Mesenchymal stem cell (in vitro differentiated cells and primary cell): ENCODE results near the gene FAM229B.

ENCODE experiments used
- DNase-seq: peaks from one replicate; pipeline ENCODE4 v3.0.0-alpha.2; 2013
- H2AFZ ChIP-seq: one replicate; pipeline ENCODE4 v1.6.1; 2013; ENCODE audit warnings: low read depth, mild to moderate bottlenecking, control low read depth, inconsistent platforms, low read length, moderate library complexity
- H2AK5ac ChIP-seq: 2 replicates; pipeline ENCODE4 v1.6.1; 2013; ENCODE audit warnings: low read length, moderate library complexity, mild to moderate bottlenecking, inconsistent platforms; ENCODE audit not compliant: severe bottlenecking
- H2BK120ac ChIP-seq: one replicate; pipeline ENCODE4 v1.6.1; 2013; ENCODE audit warnings: low read depth, mild to moderate bottlenecking, inconsistent platforms, low read length, moderate library complexity
- H2BK12ac ChIP-seq, 2 experiments: one replicate each; pipeline ENCODE4 v1.6.1; 2013; ENCODE audit warnings: inconsistent platforms in 2 of 2, low read length in 2 of 2, mild to moderate bottlenecking in 2 of 2, moderate library complexity in 2 of 2, control low read depth in 1 of 2
- H2BK15ac ChIP-seq: one replicate; pipeline ENCODE4 v1.6.1; 2013; ENCODE audit warnings: mild to moderate bottlenecking, low read depth, inconsistent platforms; ENCODE audit not compliant: poor library complexity, severe bottlenecking
- H2BK5ac ChIP-seq: 2 replicates; pipeline ENCODE4 v1.6.1; 2013; ENCODE audit warnings: low read depth, mild to moderate bottlenecking, low read length, control low read depth, inconsistent platforms; ENCODE audit not compliant: poor library complexity, severe bottlenecking
- H3K14ac ChIP-seq, 2 experiments: one replicate each; pipeline ENCODE4 v1.6.1; 2013; ENCODE audit warnings: inconsistent platforms in 2 of 2, low read length in 2 of 2, control low read depth in 1 of 2, mild to moderate bottlenecking in 1 of 2, moderate library complexity in 1 of 2
- H3K18ac ChIP-seq, 2 experiments: one replicate each; pipeline ENCODE4 v1.6.1; 2013; ENCODE audit warnings: inconsistent platforms in 2 of 2, low read length in 2 of 2, control low read depth in 1 of 2, low read depth in 1 of 2, mild to moderate bottlenecking in 1 of 2
- H3K23ac ChIP-seq, 2 experiments: one replicate each; pipeline ENCODE4 v1.6.1; 2013; ENCODE audit warnings: inconsistent platforms in 2 of 2, low read length in 2 of 2, mild to moderate bottlenecking in 2 of 2, moderate library complexity in 2 of 2, control low read depth in 1 of 2
- H3K27ac ChIP-seq: 2 replicates; pipeline ENCODE4 v1.5.1; 2013; ENCODE audit warnings: mild to moderate bottlenecking, moderate library complexity, low read length, control low read depth, inconsistent platforms; ENCODE audit not compliant: poor library complexity, severe bottlenecking
- H3K27me3 ChIP-seq, 2 experiments: 2 replicates each; pipeline versions ENCODE4 v1.6.1 to v1.7.0; 2013; ENCODE audit warnings: low read length in 2 of 2, mild to moderate bottlenecking in 2 of 2, moderate library complexity in 2 of 2, control low read depth in 1 of 2, inconsistent platforms in 1 of 2; ENCODE audit not compliant: control insufficient read depth in 1 of 2, insufficient read depth in 1 of 2
- H3K36me3 ChIP-seq, 2 experiments: 2 replicates each; pipeline versions ENCODE4 v1.6.1 to v1.7.0; 2013; ENCODE audit warnings: low read length in 2 of 2, control low read depth in 1 of 2, inconsistent platforms in 1 of 2, low read depth in 1 of 2, mild to moderate bottlenecking in 1 of 2; ENCODE audit not compliant: insufficient read depth in 2 of 2, control insufficient read depth in 1 of 2
- H3K4ac ChIP-seq, 2 experiments: one replicate each; pipeline ENCODE4 v1.6.1; 2013; ENCODE audit warnings: inconsistent platforms in 2 of 2, low read length in 2 of 2, mild to moderate bottlenecking in 2 of 2, moderate library complexity in 2 of 2, control low read depth in 1 of 2, low read depth in 1 of 2
- H3K4me1 ChIP-seq: 2 replicates; pipeline ENCODE4 v1.6.1; 2013; ENCODE audit warnings: low read depth, low read length, control low read depth; ENCODE audit not compliant: control insufficient read depth, insufficient read depth
- H3K4me2 ChIP-seq: 2 replicates; pipeline ENCODE4 v1.6.1; 2013; ENCODE audit warnings: low read length, mild to moderate bottlenecking, inconsistent platforms; ENCODE audit not compliant: poor library complexity, severe bottlenecking
- H3K4me3 ChIP-seq, 2 experiments: 2 replicates each; pipeline versions ENCODE4 v1.5.1 to v1.7.0; 2013; ENCODE audit warnings: low read length in 2 of 2, mild to moderate bottlenecking in 2 of 2, control low read depth in 1 of 2, low read depth in 1 of 2; ENCODE audit not compliant: insufficient read depth in 1 of 2
- H3K79me1 ChIP-seq: replicated peaks from 2 replicates; pipeline ENCODE4 v1.6.1; 2013; ENCODE audit warnings: mild to moderate bottlenecking, control low read depth, low read length, inconsistent platforms; ENCODE audit not compliant: poor library complexity, severe bottlenecking
- H3K9ac ChIP-seq: 2 replicates; pipeline ENCODE4 v1.7.0; 2013; ENCODE audit warnings: mild to moderate bottlenecking, low read length, moderate library complexity
- H3K9me3 ChIP-seq: 2 replicates; pipeline ENCODE4 v1.7.0; 2013; ENCODE audit warnings: mild to moderate bottlenecking, low read length; ENCODE audit not compliant: control insufficient read depth
- H4K8ac ChIP-seq: one replicate; pipeline ENCODE4 v1.6.1; 2013; ENCODE audit warnings: inconsistent platforms, mild to moderate bottlenecking, low read length, moderate library complexity
- H4K91ac ChIP-seq: one replicate; pipeline ENCODE4 v1.6.1; 2013; ENCODE audit warnings: mild to moderate bottlenecking, low read length, inconsistent platforms
- WGBS: methylation state at CpG from one replicate; pipeline ENCODE4 v1.1.7; 2013; ENCODE audit warnings: mixed read lengths; 5-methylcytosine and 5-hydroxymethylcytosine counted together

Gene FAM229B

GRCh38 chr6:112117554-112117953 is 30.2 kb downstream of the FAM229B start:
- Histone ChIP-seq H4K8ac (no peak overlapping the region), H2BK5ac (no peak overlapping the region), H3K9me3 (no peaks in the 10 kb centered on the region), H3K4ac (no peak overlapping the region), H3K27ac (peak overlapping the region; percentile 8), H2BK120ac (no peak overlapping the region), H3K9ac (no peak overlapping the region), H2BK12ac (no peak overlapping the region), H2AFZ (no peak overlapping the region), H2AK5ac (no peak overlapping the region), H3K79me1 (no peaks in the 10 kb centered on the region), H2BK15ac (no peak overlapping the region), H3K14ac (no peak overlapping the region), H3K36me3 (peaks cover 0 to 100% of the 10 kb centered on the region in 2 experiments), H3K27me3 (no peaks in the 10 kb centered on the region), H3K4me3 (no peak overlapping the region), H3K4me1 (peaks cover 5% of the 10 kb centered on the region), H4K91ac (no peak overlapping the region), H3K18ac (peak overlapping the region in 1 of 2 experiments; percentile 4), H3K23ac (no peak overlapping the region), H3K4me2 (no peak overlapping the region)
- DNase-seq, result peak; percentile 24
- WGBS, result no CpG with 5 or more reads among the region's 1 CpG

GRCh38 chr6:112118034-112118433 is 30.6 kb downstream of the FAM229B start:
- H2BK15ac ChIP-seq, result no peak overlapping the region
- no peak overlapping the region for H3K4ac ChIP-seq
- no peak overlapping the region for H3K4me3 ChIP-seq
- no peaks in the 10 kb centered on the region for H3K27me3 ChIP-seq
- no peaks in the 10 kb centered on the region for H3K79me1 ChIP-seq
- no peak overlapping the region for H3K14ac ChIP-seq
- DNase-seq, result no peak
- no peak overlapping the region for H3K4me2 ChIP-seq
- no peak overlapping the region for H2AK5ac ChIP-seq
- H2BK12ac ChIP-seq, result no peak overlapping the region
- H3K4me1 ChIP-seq, result peaks cover 5% of the 10 kb centered on the region
- no peak overlapping the region for H2BK120ac ChIP-seq
- H3K36me3 ChIP-seq, result peaks cover 0 to 100% of the 10 kb centered on the region in 2 experiments
- no peak overlapping the region for H2BK5ac ChIP-seq
- H3K9me3 ChIP-seq, result no peaks in the 10 kb centered on the region
- H4K8ac ChIP-seq, result no peak overlapping the region
- H3K27ac ChIP-seq, result no peak overlapping the region
- no peak overlapping the region for H3K9ac ChIP-seq
- no peak overlapping the region for H3K18ac ChIP-seq
- no peak overlapping the region for H2AFZ ChIP-seq
- H3K23ac ChIP-seq, result no peak overlapping the region
- no peak overlapping the region for H4K91ac ChIP-seq

- Histone ChIP-seq H3K4me1 (no peaks in the 10 kb centered on the region), H3K4me2 (no peak overlapping the region), H3K27me3 (no peaks in the 10 kb centered on the region), H2BK5ac (no peak overlapping the region), H2AK5ac (no peak overlapping the region), H3K79me1 (no peaks in the 10 kb centered on the region), H3K14ac (no peak overlapping the region), H2BK12ac (no peak overlapping the region), H3K9me3 (no peaks in the 10 kb centered on the region), H3K4me3 (no peak overlapping the region), H2BK120ac (no peak overlapping the region), H3K9ac (no peak overlapping the region), H3K23ac (no peak overlapping the region), H3K18ac (no peak overlapping the region), H2BK15ac (no peak overlapping the region), H3K4ac (no peak overlapping the region), H4K8ac (no peak overlapping the region), H4K91ac (no peak overlapping the region), H3K36me3 (peaks cover 0 to 99% of the 10 kb centered on the region in 2 experiments), H3K27ac (no peak overlapping the region), H2AFZ (no peak overlapping the region)
- WGBS, result 95% methylated on average over 1 of the region's 2 CpGs
- no peak for DNase-seq
Measured at GRCh38 chr6:112122756-112123155, 35.4 kb downstream of the FAM229B start.

GRCh38 chr6:112123982-112124381 is 36.6 kb downstream of the FAM229B start:
- DNase-seq, result no peak

More at GRCh38 chr6:112123982-112124381, 36.6 kb downstream of the FAM229B start:
- Histone ChIP-seq H2BK15ac (no peak overlapping the region), H3K27me3 (no peaks in the 10 kb centered on the region), H3K4me2 (no peak overlapping the region), H3K36me3 (peaks cover 0 to 99% of the 10 kb centered on the region in 2 experiments), H3K14ac (no peak overlapping the region), H3K4me3 (no peak overlapping the region), H3K9ac (no peak overlapping the region), H2AFZ (no peak overlapping the region), H4K91ac (no peak overlapping the region), H4K8ac (no peak overlapping the region), H3K79me1 (no peaks in the 10 kb centered on the region), H3K4ac (no peak overlapping the region), H3K23ac (no peak overlapping the region), H3K4me1 (no peaks in the 10 kb centered on the region), H3K9me3 (no peaks in the 10 kb centered on the region), H2AK5ac (no peak overlapping the region), H2BK120ac (no peak overlapping the region), H2BK12ac (no peak overlapping the region), H3K27ac (no peak overlapping the region), H2BK5ac (no peak overlapping the region), H3K18ac (no peak overlapping the region)
- WGBS, result 100% methylated on average over 1 of the region's 1 CpG
